HFFc6 (cell line): Measurements from ENCODE around the gene HSD17B8. TPM values are rescaled to one million over a fixed set of nuclear protein-coding genes. Genes with fewer than 3 reads are reported as not detected.
"Not testable (repeated sequence)": the region's sequence is repeated elsewhere in the genome, so short reads cannot be mapped to it uniquely, and the experiment has no call there.

Experiments
- DNase-seq: peaks from one replicate; pipeline ENCODE4 v3.0.0-alpha.2; 2018
- H3K27ac Mint-ChIP-seq: 2 replicates; pipeline ENCODE4 v1.8.0; 2020; ENCODE audit warnings: mild to moderate bottlenecking, mixed read lengths
- H3K27me3 Mint-ChIP-seq: 2 replicates; pipeline ENCODE4 v1.8.0; 2021; ENCODE audit warnings: mild to moderate bottlenecking, moderate library complexity, mixed read lengths; ENCODE audit not compliant: insufficient read depth
- H3K36me3 Mint-ChIP-seq: 2 replicates; pipeline ENCODE4 v1.8.0; 2021; ENCODE audit warnings: low read depth, mixed read lengths
- H3K4me1 Mint-ChIP-seq: 2 replicates; pipeline ENCODE4 v1.8.0; 2020; ENCODE audit warnings: low read depth, mixed read lengths
- H3K4me3 Mint-ChIP-seq: 2 replicates; pipeline ENCODE4 v1.8.0; 2020; ENCODE audit warnings: mild to moderate bottlenecking, moderate library complexity, mixed read lengths
- H3K9me3 Mint-ChIP-seq: 2 replicates; pipeline ENCODE4 v1.8.0; 2020; ENCODE audit warnings: mild to moderate bottlenecking, mixed read lengths
- total RNA-seq, 6 experiments: library from RNA; stranded (reverse); fragmentation: NEBNext Ultra II Directional; extraction: Animal tissue kit (Norgen Biotek cat#: 25700); gene quantifications; 2 replicates in 1 of 6; 3 replicates in 5 of 6; pipeline ENCODE4 v1.2.3, GENCODE V29; 2021
- TF ChIP-seq, protein P1 (sequence below): fragments of 200-600 bp; sonication (generic); IDR thresholded peaks from 2 replicates; pipeline ENCODE4 v1.5.0; 2021; ENCODE audit warnings: antibody characterized with exemption, mild to moderate bottlenecking

HSD17B8 gene
- total RNA-seq, 6 experiments from 2014 or later, result 0.39 to 1.2 (median 0.73) TPM

DNA sequence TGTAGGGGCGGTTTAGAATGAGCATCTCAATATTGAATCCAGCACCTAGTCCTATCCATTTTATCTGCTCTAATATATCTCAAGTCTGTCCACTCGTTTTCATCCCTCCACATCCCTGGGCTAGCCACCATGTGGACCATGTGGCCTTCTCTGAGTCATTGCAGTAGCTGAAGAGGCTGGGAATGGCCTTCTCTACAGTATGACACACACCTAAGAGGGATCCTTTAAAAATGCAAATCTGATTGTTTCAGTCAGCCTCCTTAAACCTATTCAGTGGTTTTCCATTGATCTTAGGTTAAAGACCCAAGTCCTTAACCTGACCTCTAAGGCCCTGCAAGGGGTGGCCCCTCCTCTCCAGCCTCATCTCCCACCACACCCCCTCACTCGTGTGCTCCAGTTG is 13.2 kb downstream of the HSD17B8 start:
- Mint-ChIP-seq H3K27me3 (peaks cover 22% of the 10 kb centered on the region), H3K4me1 (peaks cover 17% of the 10 kb centered on the region), H3K27ac (no peak overlapping the region), H3K9me3 (no peaks in the 10 kb centered on the region), H3K4me3 (no peak overlapping the region), H3K36me3 (no peaks in the 10 kb centered on the region)
- DNase-seq, result no peak
- TF ChIP-seq, protein P1, sequence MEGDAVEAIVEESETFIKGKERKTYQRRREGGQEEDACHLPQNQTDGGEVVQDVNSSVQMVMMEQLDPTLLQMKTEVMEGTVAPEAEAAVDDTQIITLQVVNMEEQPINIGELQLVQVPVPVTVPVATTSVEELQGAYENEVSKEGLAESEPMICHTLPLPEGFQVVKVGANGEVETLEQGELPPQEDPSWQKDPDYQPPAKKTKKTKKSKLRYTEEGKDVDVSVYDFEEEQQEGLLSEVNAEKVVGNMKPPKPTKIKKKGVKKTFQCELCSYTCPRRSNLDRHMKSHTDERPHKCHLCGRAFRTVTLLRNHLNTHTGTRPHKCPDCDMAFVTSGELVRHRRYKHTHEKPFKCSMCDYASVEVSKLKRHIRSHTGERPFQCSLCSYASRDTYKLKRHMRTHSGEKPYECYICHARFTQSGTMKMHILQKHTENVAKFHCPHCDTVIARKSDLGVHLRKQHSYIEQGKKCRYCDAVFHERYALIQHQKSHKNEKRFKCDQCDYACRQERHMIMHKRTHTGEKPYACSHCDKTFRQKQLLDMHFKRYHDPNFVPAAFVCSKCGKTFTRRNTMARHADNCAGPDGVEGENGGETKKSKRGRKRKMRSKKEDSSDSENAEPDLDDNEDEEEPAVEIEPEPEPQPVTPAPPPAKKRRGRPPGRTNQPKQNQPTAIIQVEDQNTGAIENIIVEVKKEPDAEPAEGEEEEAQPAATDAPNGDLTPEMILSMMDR, result no peak

DNA sequence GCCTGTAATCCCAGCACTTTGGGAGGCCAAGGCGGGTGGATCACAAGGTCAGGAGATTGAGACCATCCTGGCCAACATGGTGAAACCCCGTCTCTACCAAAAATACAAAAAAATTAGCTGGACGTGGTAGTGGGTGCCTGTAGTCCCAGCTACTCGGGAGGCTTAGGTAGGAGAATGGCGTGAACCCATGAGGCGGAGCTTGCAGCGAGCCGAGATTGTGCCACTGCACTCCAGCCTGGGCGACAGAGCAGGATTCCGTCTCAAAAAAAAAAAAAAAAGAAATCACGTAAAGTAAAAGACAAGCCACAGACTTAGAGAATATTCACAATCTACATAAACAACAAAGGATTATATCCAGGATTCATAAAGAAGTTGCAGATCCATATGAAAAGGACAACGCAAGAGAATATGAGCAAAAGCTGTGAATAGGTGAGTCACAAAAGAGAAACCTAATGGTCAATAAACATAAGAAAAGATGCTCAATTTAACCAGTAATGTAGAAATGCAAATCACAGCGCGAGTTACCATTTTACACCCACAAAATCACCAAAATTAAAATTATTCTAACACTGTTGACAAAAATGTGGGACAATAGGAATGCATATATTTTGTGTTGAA is 22.2 kb downstream of the HSD17B8 start:
- not testable (repeated sequence) for DNase-seq, H3K36me3 Mint-ChIP-seq, H3K4me3 Mint-ChIP-seq, H3K27ac Mint-ChIP-seq, H3K9me3 Mint-ChIP-seq, H3K4me1 Mint-ChIP-seq
- H3K27me3 Mint-ChIP-seq, result peaks cover 34% of the 10 kb centered on the region

DNA sequence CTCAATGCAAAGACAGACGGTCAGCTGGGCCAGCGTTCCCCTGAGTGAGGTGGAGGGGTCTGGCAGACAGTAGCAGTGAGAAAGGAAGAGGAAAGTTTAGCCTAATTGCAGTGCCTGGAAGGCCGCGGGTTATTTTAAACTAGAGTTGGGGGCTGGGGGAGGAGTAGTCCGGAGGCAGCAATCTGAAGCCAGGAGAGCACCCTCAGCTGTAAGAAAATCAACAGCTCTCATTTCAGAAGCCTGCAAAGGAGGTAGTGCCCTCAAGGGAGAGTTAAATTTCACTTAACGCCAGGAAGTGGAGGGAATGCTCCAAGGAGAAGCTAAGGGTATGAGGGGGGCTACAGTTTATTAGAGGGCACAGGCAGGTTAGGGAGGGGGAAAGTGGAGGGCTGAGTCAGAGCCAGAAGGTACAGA is 30.8 kb downstream of the HSD17B8 start:
- Mint-ChIP-seq H3K27me3 (peaks cover 50% of the 10 kb centered on the region), H3K9me3 (no peaks in the 10 kb centered on the region), H3K4me1 (no peaks in the 10 kb centered on the region), H3K36me3 (no peaks in the 10 kb centered on the region), H3K4me3 (no peak overlapping the region), H3K27ac (no peak overlapping the region)
- DNase-seq, result no peak
- TF ChIP-seq, protein P1, result no peak

DNA sequence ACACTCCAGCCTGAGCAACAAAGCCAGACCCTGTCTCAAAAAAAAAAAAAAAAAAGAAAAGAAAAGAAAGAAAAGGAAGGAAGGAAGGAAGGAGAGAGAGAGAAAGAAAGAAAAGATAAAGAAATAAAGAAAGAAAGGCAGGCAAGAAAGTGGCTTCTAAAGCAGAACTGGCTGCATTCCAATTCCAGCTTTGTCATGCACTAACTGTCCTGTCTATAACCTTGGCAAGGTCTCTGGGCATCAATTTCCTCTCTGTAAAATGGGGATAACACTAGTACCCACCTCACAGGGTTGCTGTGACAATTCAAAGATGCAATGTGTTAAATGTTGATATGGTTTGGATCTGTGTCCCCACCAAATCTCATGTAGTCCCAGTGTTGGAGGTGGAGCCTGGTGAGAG is 31.9 kb downstream of the HSD17B8 start:
- Mint-ChIP-seq H3K27ac (no peak overlapping the region), H3K4me3 (no peak overlapping the region), H3K27me3 (peaks cover 45% of the 10 kb centered on the region), H3K4me1 (no peaks in the 10 kb centered on the region), H3K9me3 (no peaks in the 10 kb centered on the region), H3K36me3 (no peaks in the 10 kb centered on the region)
- DNase-seq, result no peak
- TF ChIP-seq, protein P1, result no peak

DNA sequence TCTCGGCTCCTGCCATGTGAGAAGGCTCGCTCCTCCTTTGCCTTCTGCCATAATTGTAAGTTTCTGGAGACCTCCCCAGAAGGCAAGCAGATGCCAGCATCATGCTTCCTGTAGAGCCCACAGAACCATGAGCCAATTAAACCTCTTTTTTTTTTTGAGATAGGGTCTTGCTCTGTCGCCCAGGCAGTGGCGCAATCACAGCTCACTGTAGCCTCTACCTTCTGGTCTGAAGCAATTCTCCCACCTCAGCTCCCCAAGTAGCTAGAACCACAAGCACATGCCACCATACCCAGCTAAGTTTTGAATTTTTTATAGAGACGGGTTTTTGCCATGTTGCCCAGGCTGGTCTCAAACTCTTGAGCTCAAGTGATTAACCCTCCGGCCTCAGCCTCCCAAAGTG is 32.4 kb downstream of the HSD17B8 start:
- H3K4me3 Mint-ChIP-seq, result no peak overlapping the region
- DNase-seq, result no peak
- TF ChIP-seq, protein P1, result no peak
- no peaks in the 10 kb centered on the region for H3K9me3 Mint-ChIP-seq
- 0 out of 2 replicates have a peak, but pooled peaks cover 3% of the 10 kb centered on the region for H3K4me1 Mint-ChIP-seq
- peaks cover 41% of the 10 kb centered on the region for H3K27me3 Mint-ChIP-seq
- no peaks in the 10 kb centered on the region for H3K36me3 Mint-ChIP-seq
- H3K27ac Mint-ChIP-seq, result no peak overlapping the region

DNA sequence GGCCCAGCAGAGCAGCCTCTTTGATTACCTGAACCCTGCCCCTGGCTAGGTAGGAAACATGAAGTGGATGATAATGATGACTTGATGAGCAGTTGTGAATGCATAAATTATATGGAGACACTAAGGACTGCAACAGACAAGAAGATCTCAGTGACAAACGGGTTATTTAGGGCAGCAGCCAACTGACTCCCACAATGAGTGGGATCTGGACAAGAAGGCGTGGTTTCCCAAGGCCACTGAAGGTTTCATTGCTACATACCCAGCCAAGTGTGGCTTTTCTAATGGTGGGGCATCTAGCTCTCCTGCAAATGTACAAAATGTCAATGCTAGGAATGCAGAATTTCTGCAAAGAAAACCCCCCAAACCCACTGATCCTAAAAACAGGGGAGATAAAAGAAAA is 33.3 kb downstream of the HSD17B8 start:
- TF ChIP-seq, protein P1, result no peak
- no peak for DNase-seq
- Mint-ChIP-seq H3K36me3 (no peaks in the 10 kb centered on the region), H3K27me3 (peaks cover 45% of the 10 kb centered on the region), H3K27ac (no peak overlapping the region), H3K4me3 (no peak overlapping the region), H3K4me1 (0 out of 2 replicates have a peak, but pooled peaks cover 6% of the 10 kb centered on the region), H3K9me3 (no peaks in the 10 kb centered on the region)
